K562 (cell line): ENCODE measurements around the gene OFD1.

Source experiments
- CBX8 ChIP-seq: fragments of 200-600 bp; sonication (generic); IDR thresholded peaks from 2 replicates; pipeline ENCODE4 v1.6.1; 2012; ENCODE audit warnings: borderline replicate concordance, mixed run types, low read depth, mild to moderate bottlenecking, moderate library complexity, mixed read lengths, low read length, control low read depth, inconsistent platforms; ENCODE audit not compliant: poor library complexity, severe bottlenecking; ENCODE audit errors: extremely low read depth
- CC2D1A ChIP-seq: fragments of 450-650 bp; IDR thresholded peaks from 2 replicates; pipeline ENCODE4 v1.6.1; 2017; ENCODE audit warnings: mild to moderate bottlenecking
- ESRRA ChIP-seq: fragments of 450-650 bp; IDR thresholded peaks from 2 replicates; pipeline ENCODE4 v1.6.1; 2014; ENCODE audit warnings: low read depth, mild to moderate bottlenecking, moderate library complexity, borderline replicate concordance
- EZH2 ChIP-seq: IDR thresholded peaks from 2 replicates; pipeline ENCODE4 v1.6.1; 2012; ENCODE audit warnings: low read depth, mild to moderate bottlenecking, inconsistent platforms, low read length, borderline replicate concordance
- FOXA1 ChIP-seq: fragments of 450-650 bp; IDR thresholded peaks from 2 replicates; pipeline ENCODE4 v1.6.1; 2016; ENCODE audit warnings: mild to moderate bottlenecking, borderline replicate concordance
- FOXM1 ChIP-seq, 2 experiments: fragments of 450-650 bp in 1 of 2; sonication (generic) in 1 of 2; formaldehyde crosslinking in 1 of 2; IDR thresholded peaks; 2 replicates each; pipeline versions ENCODE4 v1.6.1 to v1.9.0; 2017 to 2022; ENCODE audit warnings: low read depth in 2 of 2, mild to moderate bottlenecking in 2 of 2, missing genetic modification reagents in 1 of 2, moderate library complexity in 1 of 2
- SP2 ChIP-seq: IDR thresholded peaks from 2 replicates; pipeline ENCODE4 v1.6.1; 2011; ENCODE audit warnings: mild to moderate bottlenecking, low read depth, low read length, moderate library complexity; ENCODE audit not compliant: poor library complexity, severe bottlenecking; ENCODE audit errors: extremely low read depth
- THRAP3 ChIP-seq: fragments of 450-650 bp; IDR thresholded peaks from 2 replicates; pipeline ENCODE4 v1.6.1; 2016; ENCODE audit warnings: mild to moderate bottlenecking, inconsistent platforms, borderline replicate concordance
- TF ChIP-seq, protein P1 (sequence below): sonication (generic); formaldehyde crosslinking; IDR thresholded peaks from 2 replicates; pipeline ENCODE4 v1.5.0; 2020; ENCODE audit warnings: missing genetic modification reagents
- TF ChIP-seq, protein P2 (sequence below), 3 experiments: IDR thresholded peaks in 2 of 3; conservative IDR thresholded peaks in 1 of 3; 2 replicates each; pipeline ENCODE4 v1.5.1; 2011 to 2012; ENCODE audit warnings: low read length in 3 of 3, mild to moderate bottlenecking in 3 of 3, control low read depth in 2 of 3, improper control_type of control experiment in 1 of 3, inconsistent platforms in 1 of 3, low read depth in 1 of 3, mixed read lengths in 1 of 3, moderate library complexity in 1 of 3; ENCODE audit not compliant: insufficient read depth in 2 of 3

DNA sequence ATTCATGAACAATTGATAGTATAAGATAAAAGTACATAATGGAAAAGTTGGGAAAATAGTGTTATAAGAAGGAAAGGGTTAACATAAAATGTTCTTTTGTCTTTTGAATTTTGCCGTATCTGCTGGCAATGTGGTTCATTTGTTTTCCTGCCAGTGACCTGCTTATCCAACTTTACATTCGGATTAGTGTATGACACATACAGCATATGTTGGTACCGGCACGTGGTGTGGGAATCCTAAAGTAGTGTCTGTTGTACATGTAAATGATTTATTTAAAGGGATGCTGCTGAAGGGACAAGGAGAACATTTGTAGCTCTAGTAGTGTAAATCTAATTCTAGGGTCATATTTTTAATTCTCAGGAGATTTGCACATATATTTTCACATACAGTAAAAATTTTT is 34.2 kb upstream of the OFD1 start:
- no peak for TF ChIP-seq CC2D1A
- TF ChIP-seq, protein P1, sequence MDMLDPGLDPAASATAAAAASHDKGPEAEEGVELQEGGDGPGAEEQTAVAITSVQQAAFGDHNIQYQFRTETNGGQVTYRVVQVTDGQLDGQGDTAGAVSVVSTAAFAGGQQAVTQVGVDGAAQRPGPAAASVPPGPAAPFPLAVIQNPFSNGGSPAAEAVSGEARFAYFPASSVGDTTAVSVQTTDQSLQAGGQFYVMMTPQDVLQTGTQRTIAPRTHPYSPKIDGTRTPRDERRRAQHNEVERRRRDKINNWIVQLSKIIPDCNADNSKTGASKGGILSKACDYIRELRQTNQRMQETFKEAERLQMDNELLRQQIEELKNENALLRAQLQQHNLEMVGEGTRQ (CRISPR knock-in tag): no peak
- no peak for TF ChIP-seq ESRRA
- no peak for TF ChIP-seq FOXA1
- no peak for TF ChIP-seq SP2
- no peak for TF ChIP-seq CBX8
- TF ChIP-seq THRAP3: no peak
- TF ChIP-seq FOXM1 (IDR thresholded peaks at IDR 0.05; ENCODE audit: low read depth): no peak
- TF ChIP-seq FOXM1 (CRISPR knock-in tag; IDR thresholded peaks at IDR 0.05; ENCODE audit: low read depth): no peak
- TF ChIP-seq, protein P2, sequence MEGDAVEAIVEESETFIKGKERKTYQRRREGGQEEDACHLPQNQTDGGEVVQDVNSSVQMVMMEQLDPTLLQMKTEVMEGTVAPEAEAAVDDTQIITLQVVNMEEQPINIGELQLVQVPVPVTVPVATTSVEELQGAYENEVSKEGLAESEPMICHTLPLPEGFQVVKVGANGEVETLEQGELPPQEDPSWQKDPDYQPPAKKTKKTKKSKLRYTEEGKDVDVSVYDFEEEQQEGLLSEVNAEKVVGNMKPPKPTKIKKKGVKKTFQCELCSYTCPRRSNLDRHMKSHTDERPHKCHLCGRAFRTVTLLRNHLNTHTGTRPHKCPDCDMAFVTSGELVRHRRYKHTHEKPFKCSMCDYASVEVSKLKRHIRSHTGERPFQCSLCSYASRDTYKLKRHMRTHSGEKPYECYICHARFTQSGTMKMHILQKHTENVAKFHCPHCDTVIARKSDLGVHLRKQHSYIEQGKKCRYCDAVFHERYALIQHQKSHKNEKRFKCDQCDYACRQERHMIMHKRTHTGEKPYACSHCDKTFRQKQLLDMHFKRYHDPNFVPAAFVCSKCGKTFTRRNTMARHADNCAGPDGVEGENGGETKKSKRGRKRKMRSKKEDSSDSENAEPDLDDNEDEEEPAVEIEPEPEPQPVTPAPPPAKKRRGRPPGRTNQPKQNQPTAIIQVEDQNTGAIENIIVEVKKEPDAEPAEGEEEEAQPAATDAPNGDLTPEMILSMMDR (IDR thresholded peaks at IDR 0.05 in 2 of 3, conservative IDR thresholded peaks at IDR 0.05 in 1 of 3; ENCODE audit: insufficient read depth in 2 of 3, low read depth in 1 of 3, low read length in 3 of 3): no peak
- no peak for TF ChIP-seq EZH2
